ENCODE measurements around the gene PKN3. TPM values are rescaled to one million over a fixed set of nuclear protein-coding genes. Genes with fewer than 3 reads are reported as not detected.

The PKN3 gene
- total RNA-seq (2022) (1.6 and 2.1 TPM in 2 replicates), Bru-seq, nascent RNA (percentile 27 among the genes with signal in this experiment), BruChase-seq, experiment 1, labeled RNA remaining after a 2-hour chase (percentile 35 among the genes with signal in this experiment), BruChase-seq, experiment 2, labeled RNA remaining after a 6-hour chase (percentile 40 among the genes with signal in this experiment)
- long read RNA-seq, transcript PKN3-201 (22 exons, 3,375 nt), result major isoform, 5 of 7 reads
- long read RNA-seq, partial matches to known transcripts, result 0 of 7 reads
- long read RNA-seq, other reads (novel, unspliced or antisense), result 2 of 7 reads

- no peak within 1 kb of the TSS for H3K27ac Mint-ChIP-seq (ENCODE audit: unreplicated experiment)
Observed at GRCh38 chr9:128702445-128702948, at the start of gene PKN3. TSS of gene PKN3 (plus strand) at chr9:128702503. CDS start at chr9:128702916, 413 bp downstream.

DNA sequence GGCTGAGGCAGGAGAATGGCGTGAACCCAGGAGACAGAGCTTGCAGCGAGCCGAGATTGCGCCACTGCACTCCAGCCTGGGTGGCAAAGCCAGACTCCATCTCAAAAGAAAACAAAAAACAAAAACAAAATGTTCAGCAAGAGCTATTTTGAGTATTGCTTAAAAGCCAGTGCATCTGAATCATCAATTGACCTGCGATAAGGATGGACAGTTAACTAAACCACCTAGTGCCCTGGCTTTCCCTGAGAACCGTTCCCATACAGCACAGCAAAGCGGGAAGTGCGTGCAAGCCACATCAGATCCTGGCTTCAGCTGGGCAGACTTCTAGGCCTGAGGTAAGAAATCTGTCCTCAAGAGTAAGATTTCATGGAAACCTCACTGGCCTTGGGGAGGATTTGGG, 48.4 kb upstream of the PKN3 start:
- Histone ChIP-seq H3K36me3 (ENCODE audit: control insufficient read depth, insufficient read depth, low read length) (no peaks in the 10 kb centered on the region), H3K4me1 (no peaks in the 10 kb centered on the region), H3K4me3 (ENCODE audit: low read depth, low read length) (no peak overlapping the region), H3K27me3 (replicated peaks; ENCODE audit: control insufficient read depth, insufficient read depth, low read length) (no peaks in the 10 kb centered on the region), H3K9me3 (no peaks in the 10 kb centered on the region; the same call in 1 of the 2 replicates)
- no peak overlapping the region for H3K27ac Mint-ChIP-seq (ENCODE audit: unreplicated experiment)
- BruUV-seq (replicated peaks), result no TSS peak
- intact Hi-C loops (cut with micrococcal nuclease; ENCODE audit: unreplicated experiment), result no loop called here
- DNase-seq, result no peak
- H3K4me1 Mint-ChIP-seq (ENCODE audit: low read depth, unreplicated experiment), result no peaks in the 10 kb centered on the region
- ChIA-PET POLR2A (no interaction called here), CTCF (no interaction called here)
- H3K36me3 Mint-ChIP-seq (ENCODE audit: insufficient read depth, unreplicated experiment), result peaks cover 24% of the 10 kb centered on the region
- H3K9me3 Mint-ChIP-seq (ENCODE audit: unreplicated experiment), result no peaks in the 10 kb centered on the region
- no peaks in the 10 kb centered on the region for H3K27me3 Mint-ChIP-seq (ENCODE audit: insufficient read depth, unreplicated experiment)
- H3K4me3 Mint-ChIP-seq (ENCODE audit: unreplicated experiment), result no peak overlapping the region
- TF ChIP-seq, protein P1, sequence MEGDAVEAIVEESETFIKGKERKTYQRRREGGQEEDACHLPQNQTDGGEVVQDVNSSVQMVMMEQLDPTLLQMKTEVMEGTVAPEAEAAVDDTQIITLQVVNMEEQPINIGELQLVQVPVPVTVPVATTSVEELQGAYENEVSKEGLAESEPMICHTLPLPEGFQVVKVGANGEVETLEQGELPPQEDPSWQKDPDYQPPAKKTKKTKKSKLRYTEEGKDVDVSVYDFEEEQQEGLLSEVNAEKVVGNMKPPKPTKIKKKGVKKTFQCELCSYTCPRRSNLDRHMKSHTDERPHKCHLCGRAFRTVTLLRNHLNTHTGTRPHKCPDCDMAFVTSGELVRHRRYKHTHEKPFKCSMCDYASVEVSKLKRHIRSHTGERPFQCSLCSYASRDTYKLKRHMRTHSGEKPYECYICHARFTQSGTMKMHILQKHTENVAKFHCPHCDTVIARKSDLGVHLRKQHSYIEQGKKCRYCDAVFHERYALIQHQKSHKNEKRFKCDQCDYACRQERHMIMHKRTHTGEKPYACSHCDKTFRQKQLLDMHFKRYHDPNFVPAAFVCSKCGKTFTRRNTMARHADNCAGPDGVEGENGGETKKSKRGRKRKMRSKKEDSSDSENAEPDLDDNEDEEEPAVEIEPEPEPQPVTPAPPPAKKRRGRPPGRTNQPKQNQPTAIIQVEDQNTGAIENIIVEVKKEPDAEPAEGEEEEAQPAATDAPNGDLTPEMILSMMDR (IDR thresholded peaks at IDR 0.05; ENCODE audit: insufficient read depth in 1 of 2, low read depth in 1 of 2, low read length in 1 of 2, severe bottlenecking in 1 of 2, unreplicated experiment in 1 of 2), result no peak

More at GRCh38 chr9:128702445-128702948, at the start of gene PKN3:
- Histone ChIP-seq H3K9me3 (no peaks in the 10 kb centered on the region), H3K4me3 (ENCODE audit: low read depth, low read length) (peak within 1 kb of the TSS; percentile 26), H3K36me3 (ENCODE audit: control insufficient read depth, insufficient read depth, low read length) (no peaks in the 10 kb centered on the region), H3K27me3 (replicated peaks; ENCODE audit: control insufficient read depth, insufficient read depth, low read length) (no peaks in the 10 kb centered on the region), H3K4me1 (no peaks in the 10 kb centered on the region)
- POLR2A ChIA-PET, result no interaction called here
- Mint-ChIP-seq H3K27me3 (ENCODE audit: insufficient read depth, unreplicated experiment) (no peaks in the 10 kb centered on the region), H3K9me3 (ENCODE audit: unreplicated experiment) (no peaks in the 10 kb centered on the region), H3K36me3 (ENCODE audit: insufficient read depth, unreplicated experiment) (peaks cover 32% of the 10 kb centered on the region), H3K4me1 (ENCODE audit: low read depth, unreplicated experiment) (peaks cover under 1% of the 10 kb centered on the region), H3K4me3 (ENCODE audit: unreplicated experiment) (peak within 1 kb of the TSS; percentile 42)
- DNase-seq, result peak; percentile 50 to 68
- intact Hi-C loops (cut with micrococcal nuclease; ENCODE audit: unreplicated experiment), result no loop called here
- BruUV-seq (replicated peaks), result no TSS peak
- CTCF ChIA-PET, result interaction anchor here (1.0 kb wide), 1 partner anchor 22 kb away, joined by 4 read pairs; the partner anchor contains the start of gene ZDHHC12
- TF ChIP-seq, protein P1 (IDR thresholded peaks at IDR 0.05; ENCODE audit: insufficient read depth in 1 of 2, low read depth in 1 of 2, low read length in 1 of 2, severe bottlenecking in 1 of 2, unreplicated experiment in 1 of 2), result peak; percentile 50 to 51

DNA sequence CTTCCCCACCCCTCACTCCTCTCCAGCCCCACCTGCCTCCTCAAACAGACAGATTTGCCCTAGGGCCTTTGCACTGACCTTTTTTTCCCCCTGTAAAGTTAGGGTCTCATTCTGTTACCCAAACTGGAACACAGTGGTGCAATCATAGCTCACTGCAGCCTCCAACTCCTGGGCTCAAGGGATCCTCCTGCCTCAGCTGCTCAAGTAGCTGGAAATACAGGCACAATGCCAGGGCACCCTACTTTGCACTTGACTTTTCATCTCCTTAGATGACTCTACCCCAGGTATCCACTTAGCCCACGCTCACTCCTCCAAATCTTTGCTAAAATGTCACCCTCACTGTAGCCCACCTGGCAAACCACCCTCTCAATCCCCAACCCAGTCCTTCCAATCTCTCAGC, 47.8 kb upstream of the PKN3 start:
- ChIA-PET CTCF (no interaction called here), POLR2A (no interaction called here)
- peaks cover 19% of the 10 kb centered on the region for H3K36me3 Mint-ChIP-seq (ENCODE audit: insufficient read depth, unreplicated experiment)
- H3K36me3 ChIP-seq (ENCODE audit: control insufficient read depth, insufficient read depth, low read length), result no peaks in the 10 kb centered on the region
- H3K9me3 ChIP-seq, result no peaks in the 10 kb centered on the region; the same call in 1 of the 2 replicates
- TF ChIP-seq, protein P1 (IDR thresholded peaks at IDR 0.05; ENCODE audit: insufficient read depth in 1 of 2, low read depth in 1 of 2, low read length in 1 of 2, severe bottlenecking in 1 of 2, unreplicated experiment in 1 of 2), result no peak
- H3K4me1 ChIP-seq, result no peaks in the 10 kb centered on the region
- DNase-seq, result no peak
- H3K27ac Mint-ChIP-seq (ENCODE audit: unreplicated experiment), result no peak overlapping the region
- no peaks in the 10 kb centered on the region for H3K27me3 ChIP-seq (replicated peaks; ENCODE audit: control insufficient read depth, insufficient read depth, low read length)
- H3K27me3 Mint-ChIP-seq (ENCODE audit: insufficient read depth, unreplicated experiment), result no peaks in the 10 kb centered on the region
- H3K4me3 ChIP-seq (ENCODE audit: low read depth, low read length), result no peak overlapping the region
- intact Hi-C loops (cut with micrococcal nuclease; ENCODE audit: unreplicated experiment), result no loop called here
- no peaks in the 10 kb centered on the region for H3K9me3 Mint-ChIP-seq (ENCODE audit: unreplicated experiment)
- no peaks in the 10 kb centered on the region for H3K4me1 Mint-ChIP-seq (ENCODE audit: low read depth, unreplicated experiment)
- peak overlapping the region; percentile 78 for H3K4me3 Mint-ChIP-seq (ENCODE audit: unreplicated experiment)
- no TSS peak for BruUV-seq (replicated peaks)

All from Caco-2 (cell line).